HCT116 (cell line): Measurements from ENCODE around the gene NLRP1. TPM values are rescaled to one million over a fixed set of nuclear protein-coding genes. Genes with fewer than 3 reads are reported as not detected.

Experiments
- ATAC-seq: fragments of 200-7000 bp; cut with Tn5 transposase; 2 replicates; pipeline ENCODE4 v1.9.1; 2020; ENCODE audit warnings: mild to moderate bottlenecking, moderate library complexity
- BruUV-seq: library from RNA; stranded (reverse); fragments of 400-500 nt; replicated peaks from 2 replicates; lab custom pipeline; 2021; lab: Mats Ljungman, UMichigan
- CTCF ChIA-PET: fragments of 300-600 bp; sonication (Branson Sonifier 250); formaldehyde crosslinking; loops from one replicate; lab custom pipeline; 2021; ENCODE audit warnings: antibody characterized with exemption; lab: Charles Lee
- POLR2A ChIA-PET: fragments of 300-600, 350-600 bp; sonication (Branson Sonifier 250); formaldehyde crosslinking; loops from one replicate; lab custom pipeline; 2021; ENCODE audit warnings: antibody characterized with exemption; lab: Charles Lee
- RAD21 ChIA-PET, 2 experiments: fragments of 300-600 bp; sonication (Branson Sonifier 250); formaldehyde crosslinking; loops; one replicate each; lab custom pipeline; 2023; ENCODE audit warnings: low total read pairs in 2 of 2; ENCODE audit not compliant: uncharacterized antibody in 2 of 2, unreplicated experiment in 2 of 2, low non-redundant PET in 1 of 2; lab: Charles Lee
- DNase-seq: peaks from one replicate; pipeline ENCODE4 v3.0.0-alpha.2; 2010; ENCODE audit warnings: low read depth, low spot score
- H2AFZ ChIP-seq: fragments of 200-600 bp; shearing (Covaris generic), sonication (generic); 2 replicates; pipeline ENCODE4 v1.6.1; 2017; ENCODE audit warnings: low read depth, mixed run types, mixed read lengths, antibody characterized with exemption, low read length; ENCODE audit not compliant: poor library complexity, severe bottlenecking
- H3K27ac ChIP-seq: 2 replicates; pipeline ENCODE4 v1.5.1; 2012; ENCODE audit warnings: low read depth, low read length
- H3K27me3 ChIP-seq: fragments of 200-600 bp; sonication (generic); 2 replicates; pipeline ENCODE4 v1.6.1; 2016; ENCODE audit warnings: mixed run types, low read length, mixed read lengths; ENCODE audit not compliant: insufficient read depth
- H3K36me3 ChIP-seq, 2 experiments: fragments of 200-500 bp in 1 of 2; fragments of 200-600 bp in 1 of 2; sonication (Bioruptor generic) in 1 of 2; sonication (generic) in 1 of 2; 2 replicates each; pipeline versions ENCODE4 v1.5.1 to v1.6.1; 2014 to 2016; ENCODE audit warnings: low read length in 2 of 2, inconsistent platforms in 1 of 2, mixed read lengths in 1 of 2, mixed run types in 1 of 2; ENCODE audit not compliant: insufficient read depth in 2 of 2, control insufficient read depth in 1 of 2
- H3K4me1 ChIP-seq, 2 experiments: fragments of 200-600 bp in 1 of 2; sonication (generic) in 1 of 2; 2 replicates each; pipeline versions ENCODE4 v1.5.1 to v1.6.1; 2012 to 2017; ENCODE audit warnings: low read length in 2 of 2, inconsistent platforms in 1 of 2, mild to moderate bottlenecking in 1 of 2, mixed read lengths in 1 of 2, mixed run types in 1 of 2, moderate library complexity in 1 of 2; ENCODE audit not compliant: insufficient read depth in 2 of 2, control insufficient read depth in 1 of 2
- H3K4me2 ChIP-seq: fragments of 200-600 bp; sonication (generic); 2 replicates; pipeline ENCODE4 v1.6.1; 2017; ENCODE audit warnings: mixed run types, low read length, mixed read lengths
- H3K4me3 ChIP-seq, 2 experiments: fragments of 200-600 bp in 1 of 2; sonication (generic) in 1 of 2; replicated peaks in 1 of 2; 2 replicates each; pipeline ENCODE4 v1.5.1; 2011 to 2016; ENCODE audit warnings: low read length in 2 of 2, control low read depth in 1 of 2, low read depth in 1 of 2, mild to moderate bottlenecking in 1 of 2, mixed read lengths in 1 of 2, mixed run types in 1 of 2
- H3K79me2 ChIP-seq: fragments of 200-600 bp; sonication (generic); 2 replicates; pipeline ENCODE4 v1.6.1; 2017; ENCODE audit warnings: mild to moderate bottlenecking, mixed run types, low read length, moderate library complexity, mixed read lengths; ENCODE audit not compliant: insufficient read depth
- H3K9ac ChIP-seq: fragments of 200-600 bp; sonication (generic); 2 replicates; pipeline ENCODE4 v1.6.1; 2016; ENCODE audit warnings: low read length, mixed read lengths
- H3K9me2 ChIP-seq: fragments of 200-600 bp; sonication (generic), shearing (Covaris generic); 2 replicates; pipeline ENCODE4 v1.6.1; 2017; ENCODE audit warnings: mixed run types, mild to moderate bottlenecking, moderate library complexity; ENCODE audit not compliant: insufficient read depth
- H3K9me3 ChIP-seq, 2 experiments: fragments of 200-500 bp in 1 of 2; fragments of 200-600 bp in 1 of 2; sonication (Bioruptor generic) in 1 of 2; sonication (generic) in 1 of 2; 2 replicates each; pipeline ENCODE4 v1.6.1; 2014 to 2017; ENCODE audit warnings: low read length in 2 of 2, mixed read lengths in 2 of 2, inconsistent platforms in 1 of 2, low read depth in 1 of 2, mild to moderate bottlenecking in 1 of 2, mixed run types in 1 of 2, moderate library complexity in 1 of 2; ENCODE audit not compliant: control insufficient read depth in 1 of 2, insufficient read depth in 1 of 2
- H4K20me1 ChIP-seq: fragments of 200-600 bp; sonication (generic), shearing (Covaris generic); 2 replicates; pipeline ENCODE4 v1.6.1; 2017; ENCODE audit warnings: mixed run types, mild to moderate bottlenecking, moderate library complexity; ENCODE audit not compliant: insufficient read depth
- CBX3 ChIP-seq: IDR thresholded peaks from 2 replicates; pipeline ENCODE4 v1.6.1; 2012; ENCODE audit warnings: low read depth
- CTCF ChIP-seq, 3 experiments: fragments of 200-600 bp in 1 of 3; sonication (generic) in 1 of 3; IDR thresholded peaks in 2 of 3; conservative IDR thresholded peaks in 1 of 3; 2 replicates each; pipeline ENCODE4 v1.5.1; 2012 to 2017; ENCODE audit warnings: low read depth in 2 of 3, low read length in 2 of 3, antibody characterized with exemption in 1 of 3, borderline replicate concordance in 1 of 3, control low read depth in 1 of 3, mild to moderate bottlenecking in 1 of 3, mixed read lengths in 1 of 3, mixed run types in 1 of 3, moderate library complexity in 1 of 3; ENCODE audit not compliant: insufficient read depth in 1 of 3
- EGR1 ChIP-seq: IDR thresholded peaks from 2 replicates; pipeline ENCODE4 v1.6.1; 2012; ENCODE audit warnings: low read depth
- EZH2 ChIP-seq: fragments of 200-600 bp; sonication (generic); IDR thresholded peaks from 2 replicates; pipeline ENCODE4 v1.6.1; 2017; ENCODE audit warnings: antibody characterized with exemption, mixed run types
- FOSL1 ChIP-seq: IDR thresholded peaks from 2 replicates; pipeline ENCODE4 v1.6.1; 2012; ENCODE audit warnings: low read depth
- MAX ChIP-seq: IDR thresholded peaks from 2 replicates; pipeline ENCODE4 v1.6.1; 2012
- POLR2A ChIP-seq: IDR thresholded peaks from 2 replicates; pipeline ENCODE4 v1.7.0; 2011; ENCODE audit warnings: borderline replicate concordance; ENCODE audit not compliant: insufficient read depth, insufficient read length; ENCODE audit errors: extremely low read depth
- RAD21 ChIP-seq: IDR thresholded peaks from 2 replicates; pipeline ENCODE4 v1.6.1; 2012; ENCODE audit warnings: low read depth, mild to moderate bottlenecking
- SIN3A ChIP-seq: IDR thresholded peaks from 2 replicates; pipeline ENCODE4 v1.6.1; 2012; ENCODE audit warnings: low read depth
- SRF ChIP-seq: IDR thresholded peaks from 2 replicates; pipeline ENCODE4 v1.6.1; 2012; ENCODE audit warnings: low read depth
- TCF7L2 ChIP-seq: IDR thresholded peaks from 2 replicates; pipeline ENCODE4 v1.7.0; 2011; ENCODE audit warnings: borderline replicate concordance, inconsistent platforms; ENCODE audit not compliant: insufficient read depth, insufficient read length; ENCODE audit errors: extremely low read depth
- ZBTB33 ChIP-seq: IDR thresholded peaks from 2 replicates; pipeline ENCODE4 v1.6.1; 2011; ENCODE audit warnings: mild to moderate bottlenecking, low read length, moderate library complexity; ENCODE audit not compliant: insufficient replicate concordance; ENCODE audit errors: extremely low read depth
- intact Hi-C: fragments of 100-400 bp; cut with micrococcal nuclease; formaldehyde crosslinking; loops from 2 replicates; pipeline ENCODE4 v1.10.0; 2022
- total RNA-seq: library from RNA; stranded (reverse); gene quantifications from one replicate; pipeline ENCODE4 v1.2.1, GENCODE V29; 2021; ENCODE audit not compliant: unreplicated experiment

NLRP1 gene
- total RNA-seq, 1 experiment from 2014 or later = 7.2 TPM

- no peak for TF ChIP-seq ZBTB33
- TF ChIP-seq SRF = no peak
- TF ChIP-seq EGR1 = no peak
- TF ChIP-seq POLR2A = no peak
- TF ChIP-seq FOSL1 = no peak
Observed at GRCh38 chr17:5478992-5479391, 105.3 kb downstream of the NLRP1 start (continued).

- Histone ChIP-seq H3K9me3 (no peaks in the 10 kb centered on the region), H3K36me3 (peaks cover 22 to 40% of the 10 kb centered on the region in 2 experiments), H3K4me3 (no peak overlapping the region), H3K9ac (no peak overlapping the region), H3K9me2 (no peaks in the 10 kb centered on the region), H3K4me2 (no peak overlapping the region), H4K20me1 (no peaks in the 10 kb centered on the region), H3K4me1 (peaks cover 0 to 5% of the 10 kb centered on the region in 2 experiments; a peak in 1 of 4 replicates), H3K27ac (no peak overlapping the region), H3K27me3 (no peaks in the 10 kb centered on the region), H2AFZ (no peak overlapping the region), H3K79me2 (peaks cover 21% of the 10 kb centered on the region)
- DNase-seq (no peak), ATAC-seq (no peak)
- CTCF ChIA-PET = interaction anchor here (0.5 kb wide), 1 partner anchor 13 kb away, joined by 3 read pairs; the partner anchor contains the start of gene MIS12
- no TSS peak for BruUV-seq
- POLR2A ChIA-PET = interaction anchor here (1.6 kb wide), 1 partner anchor 12 kb away, joined by 4 read pairs; the partner anchor contains the start of genes DERL2 and MIS12
- intact Hi-C loops = no loop called here
- no peak for TF ChIP-seq RAD21
- no peak for TF ChIP-seq EZH2
- RAD21 ChIA-PET = no interaction called here
Observed at GRCh38 chr17:5473906-5474305, 110.4 kb downstream of the NLRP1 start.

GRCh38 chr17:5472511-5472910 lies 111.8 kb downstream of the NLRP1 start:
- H3K9me3 ChIP-seq = no peaks in the 10 kb centered on the region
- H3K9me2 ChIP-seq = no peaks in the 10 kb centered on the region
- H3K79me2 ChIP-seq = peaks cover 33% of the 10 kb centered on the region
- H3K4me1 ChIP-seq = peaks cover 0 to 5% of the 10 kb centered on the region in 2 experiments; a peak in 1 of 4 replicates
- DNase-seq (no peak), ATAC-seq (no peak)
- intact Hi-C loops = no loop called here
- no peaks in the 10 kb centered on the region for H3K27me3 ChIP-seq
- TF ChIP-seq TCF7L2 (no peak), CBX3 (no peak), MAX (no peak), SRF (no peak), POLR2A (no peak), SIN3A (no peak), CTCF (IDR thresholded peaks at IDR 0.05 in 2 of 3, conservative IDR thresholded peaks at IDR 0.05 in 1 of 3; ENCODE audit: borderline replicate concordance in 1 of 3, insufficient read depth in 1 of 3, low read depth in 2 of 3, low read length in 2 of 3) (no peak), EZH2 (no peak)
- no peak overlapping the region for H3K4me2 ChIP-seq
- H3K9ac ChIP-seq = no peak overlapping the region
- no peak overlapping the region for H3K4me3 ChIP-seq
- H3K36me3 ChIP-seq = peaks cover 9 to 26% of the 10 kb centered on the region in 2 experiments
- no peak overlapping the region for H2AFZ ChIP-seq
- CTCF ChIA-PET = no interaction called here
- RAD21 ChIA-PET = no interaction called here
- no peaks in the 10 kb centered on the region for H4K20me1 ChIP-seq
- BruUV-seq = no TSS peak
- POLR2A ChIA-PET = no interaction called here
- H3K27ac ChIP-seq = no peak overlapping the region
